ENCODE data around the gene PALLD.

The PALLD gene

DNA sequence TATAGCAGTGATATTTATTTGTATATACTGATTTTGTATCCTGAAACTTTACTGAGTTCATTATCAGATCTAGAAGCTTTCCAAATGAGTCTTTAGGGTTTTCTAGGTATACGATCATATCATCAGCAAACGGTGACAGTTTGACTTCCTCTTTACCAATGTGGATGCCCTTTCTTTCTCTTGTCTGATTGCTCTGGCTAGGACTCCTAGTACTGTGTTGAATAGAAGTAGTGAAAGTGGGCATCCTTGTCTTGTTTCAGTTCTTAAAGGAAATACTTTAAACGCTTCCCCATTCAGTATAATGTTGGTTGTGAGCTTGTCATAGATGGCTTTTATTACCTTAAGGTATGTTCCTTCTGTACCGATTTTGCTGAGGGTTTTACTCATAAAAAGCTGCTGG is 475.7 kb downstream of the PALLD start:
- DNase-seq (ENCODE audit: low read depth): no peak

Data from stimulated activated CD8-positive, alpha-beta memory T cell treated with anti-CD3 and anti-CD28 coated beads, Interleukin-4, amount 100 ng/mL, for 24 hours (primary cell).